ENCODE measurements around the gene IDH3A. TPM values are rescaled to one million over a fixed set of nuclear protein-coding genes. Genes with fewer than 3 reads are reported as not detected.
"Not testable (repeated sequence)": the region's sequence is repeated elsewhere in the genome, so short reads cannot be mapped to it uniquely, and the experiment has no call there.

The IDH3A gene
- polyA plus RNA-seq, 1 donor = 39.0 TPM

DNA sequence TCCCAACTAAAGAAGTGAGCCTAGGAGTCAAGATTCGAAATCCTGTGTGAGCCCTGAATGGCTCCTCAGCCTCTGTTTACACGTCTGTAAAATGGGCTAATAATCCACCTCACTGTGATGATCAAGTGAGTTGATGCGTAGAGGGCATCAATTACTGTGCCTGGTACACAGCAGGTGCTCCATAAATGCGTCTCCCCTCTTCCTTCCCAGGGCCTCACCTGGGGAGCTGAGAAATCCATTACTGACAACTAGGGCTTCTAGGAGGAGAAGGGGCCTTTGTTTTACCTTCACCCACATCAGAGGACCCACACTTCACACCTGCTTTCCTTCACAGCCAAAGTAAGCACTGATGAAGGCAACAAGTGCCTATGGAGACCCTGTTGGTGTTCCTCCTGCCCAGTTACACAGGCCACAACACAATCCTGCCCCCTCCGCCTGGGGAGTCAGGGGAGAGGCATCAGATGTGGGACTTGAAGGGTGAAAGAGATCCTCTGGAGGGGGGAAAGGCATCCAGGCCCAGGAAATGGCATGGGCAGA lies 19.3 kb upstream of the IDH3A start:
- no peak for DNase-seq

GRCh38 chr15:78130466-78131294 lies 18.5 kb upstream of the IDH3A start:
- DNase-seq = no peak

- peak; percentile 78 for DNase-seq
Observed at GRCh38 chr15:78131295-78132061, 17.7 kb upstream of the IDH3A start, which contains the start of gene CIB2. Gene CIB2, minus strand, starts transcription at chr15:78131445. Its CDS starts 230 bp downstream, at chr15:78131215.

DNA sequence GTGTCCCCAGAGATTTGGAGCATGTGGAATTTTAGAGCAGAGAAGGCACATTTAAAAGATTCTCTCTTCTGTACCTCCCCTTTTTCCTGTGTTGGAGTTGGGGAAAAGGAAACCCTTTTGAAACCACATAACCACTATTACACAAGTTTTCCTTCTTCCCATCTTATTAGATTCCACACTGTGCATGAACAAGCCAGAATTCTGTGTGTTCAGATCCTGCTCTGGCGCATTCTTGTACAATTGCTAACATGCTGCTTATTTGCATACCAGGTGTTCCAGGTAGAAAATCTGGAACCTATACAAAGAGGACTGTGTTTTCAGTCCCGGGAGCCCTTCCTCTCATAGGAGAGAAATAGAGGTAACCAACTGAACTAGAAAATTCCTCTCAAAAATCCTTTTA lies 15.4 kb upstream of the IDH3A start:
- no peak for DNase-seq

DNA sequence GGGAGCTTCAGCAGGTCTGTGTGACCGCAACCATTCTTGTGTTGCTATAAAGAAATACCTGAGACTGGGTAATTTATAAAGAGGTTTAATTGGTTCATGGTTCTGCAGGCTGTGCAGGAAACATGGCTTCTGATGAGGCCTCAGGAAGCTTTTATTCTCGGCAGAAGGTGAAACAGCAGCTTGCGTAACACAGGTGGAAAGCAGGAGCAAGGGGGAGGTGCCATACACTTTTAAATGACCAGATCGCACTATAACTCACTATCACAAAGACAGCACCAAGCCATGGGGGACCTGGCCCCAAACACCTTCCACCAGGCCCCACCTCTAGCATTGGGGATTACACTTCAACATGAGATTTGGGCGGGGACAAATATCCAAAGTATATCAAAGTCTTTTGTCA lies 9.6 kb upstream of the IDH3A start:
- no peak for DNase-seq

DNA sequence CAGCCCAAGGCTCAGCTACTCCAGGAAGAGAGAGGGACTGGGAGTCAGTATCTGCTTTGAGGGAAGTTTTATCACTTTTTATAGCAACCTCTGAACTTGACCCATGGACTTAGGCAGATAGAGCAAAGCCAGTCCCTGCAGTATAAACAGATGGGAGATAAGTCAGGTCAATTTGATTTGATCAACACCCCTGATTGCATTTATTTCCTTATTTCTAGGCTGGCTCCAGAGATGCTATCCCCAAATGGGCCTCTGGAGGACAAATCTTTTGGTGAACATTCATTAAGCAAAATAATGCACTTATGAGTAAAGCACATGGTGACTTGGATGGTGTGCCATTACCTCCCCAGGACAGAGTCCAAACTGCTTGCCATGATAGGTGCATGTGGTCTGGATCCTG lies 8.9 kb upstream of the IDH3A start:
- no peak for DNase-seq

DNA sequence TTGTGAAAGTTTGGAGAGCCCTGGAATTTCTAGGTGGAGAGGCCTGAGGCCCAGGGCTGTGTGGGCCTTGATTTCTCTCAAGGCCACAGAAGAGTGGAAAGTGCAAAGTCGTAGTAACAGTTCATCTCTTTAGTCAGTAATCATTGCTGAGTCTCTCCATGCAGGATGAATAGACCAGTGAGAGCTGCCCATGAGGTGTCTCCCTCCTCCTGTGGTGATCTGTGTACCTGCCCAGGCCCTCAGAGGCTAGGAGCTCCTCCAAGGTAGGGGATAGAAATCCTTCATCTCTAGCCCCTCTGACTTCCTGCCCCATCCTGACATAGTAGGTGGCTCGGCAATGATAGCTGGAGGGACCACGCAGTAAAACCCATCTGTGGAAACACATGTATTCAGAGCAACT lies 6.8 kb upstream of the IDH3A start:
- DNase-seq = no peak

DNA sequence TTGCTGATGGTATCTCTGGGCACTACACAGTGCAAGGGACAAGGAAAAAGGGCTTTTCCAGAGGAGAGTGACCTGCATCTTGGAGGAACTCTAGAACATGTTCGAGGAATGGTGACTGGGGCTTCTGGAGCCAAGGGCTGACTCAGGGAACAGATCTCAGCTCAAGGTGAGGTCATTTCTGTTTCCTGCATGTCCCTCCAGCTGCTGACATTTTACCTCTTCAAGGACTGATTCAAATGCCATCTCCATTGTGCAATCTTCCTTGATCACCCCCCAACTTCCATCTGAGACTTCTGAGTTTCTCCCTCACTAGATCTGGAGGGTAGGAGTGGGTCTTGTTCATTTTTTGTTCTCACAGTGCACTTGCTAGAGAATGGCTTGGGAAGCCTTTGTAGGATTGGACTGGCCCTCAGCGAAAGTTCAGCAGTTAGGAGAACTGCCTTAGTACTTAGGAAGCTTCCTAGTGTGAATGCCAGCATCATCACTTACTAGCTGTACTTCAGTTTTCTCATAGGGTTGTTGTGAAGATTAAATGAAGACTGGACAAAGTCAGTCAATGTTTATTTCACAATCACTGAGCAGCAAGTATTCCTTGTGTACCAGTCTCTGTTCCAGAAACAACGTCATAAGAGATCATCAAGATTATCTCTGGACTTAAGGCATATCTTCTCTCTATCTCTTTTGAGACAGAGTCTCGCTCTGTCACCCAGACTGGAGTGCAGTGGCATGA lies 2.6 kb upstream of the IDH3A start:
- no peak for DNase-seq

GRCh38 chr15:78147566-78147965 lies 1.6 kb upstream of the IDH3A start:
- DNase-seq = no peak

DNA sequence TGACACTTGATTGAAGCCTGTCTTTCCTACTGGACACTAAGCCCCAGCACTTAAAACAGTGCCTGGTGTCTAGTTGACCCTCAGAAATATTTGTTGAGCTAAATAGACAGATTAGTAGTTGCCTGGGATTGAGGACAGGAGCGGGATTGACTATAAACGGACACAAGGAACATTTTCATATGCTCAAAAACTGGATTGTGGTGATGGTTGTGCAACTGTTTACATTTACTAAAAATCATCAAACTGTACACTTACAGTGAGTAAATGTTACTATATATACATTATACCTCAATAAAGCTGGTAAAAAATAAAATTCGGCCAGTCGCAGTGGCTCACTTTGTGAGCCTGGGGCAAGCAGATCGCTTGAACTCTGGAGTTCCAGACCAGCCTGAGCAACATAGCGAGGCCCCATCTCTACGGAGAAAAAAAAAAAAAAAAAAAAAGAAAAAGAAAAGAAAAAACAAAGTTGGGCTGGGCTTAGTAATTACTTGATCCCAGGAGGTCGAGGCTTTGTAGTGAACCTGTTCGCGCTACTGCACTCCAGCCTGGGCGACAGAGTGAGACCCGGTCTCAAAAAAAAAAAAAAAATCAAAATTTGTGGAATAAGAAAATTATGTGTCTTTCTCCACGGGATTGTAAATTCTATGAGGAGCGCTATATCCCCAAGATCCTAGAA lies 632 bp upstream of the IDH3A start:
- DNase-seq = no peak

- DNase-seq = no peak
Observed at GRCh38 chr15:78149805-78150751, 916 bp downstream of the IDH3A start.

GRCh38 chr15:78151075-78151474 lies 1.9 kb downstream of the IDH3A start:
- DNase-seq = not testable (repeated sequence)

DNA sequence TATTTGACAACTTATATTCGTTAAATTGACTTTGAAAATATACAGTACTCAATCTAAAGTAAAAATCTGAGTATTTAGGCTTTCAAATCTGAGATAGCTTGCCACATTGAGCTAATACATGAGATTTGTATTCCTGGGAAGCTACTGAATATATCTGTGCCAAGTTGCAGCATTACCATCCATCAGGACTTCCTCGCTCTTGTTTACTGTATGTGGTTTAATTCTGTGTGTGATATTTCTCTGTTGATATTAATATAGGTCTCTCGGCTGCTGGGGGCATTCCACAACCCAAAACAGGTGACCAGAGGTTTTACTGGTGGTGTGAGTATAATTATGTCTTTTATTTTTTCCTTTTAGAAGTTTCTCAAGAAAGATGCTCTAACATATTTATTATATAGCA lies 5.8 kb downstream of the IDH3A start:
- DNase-seq = no peak

DNA sequence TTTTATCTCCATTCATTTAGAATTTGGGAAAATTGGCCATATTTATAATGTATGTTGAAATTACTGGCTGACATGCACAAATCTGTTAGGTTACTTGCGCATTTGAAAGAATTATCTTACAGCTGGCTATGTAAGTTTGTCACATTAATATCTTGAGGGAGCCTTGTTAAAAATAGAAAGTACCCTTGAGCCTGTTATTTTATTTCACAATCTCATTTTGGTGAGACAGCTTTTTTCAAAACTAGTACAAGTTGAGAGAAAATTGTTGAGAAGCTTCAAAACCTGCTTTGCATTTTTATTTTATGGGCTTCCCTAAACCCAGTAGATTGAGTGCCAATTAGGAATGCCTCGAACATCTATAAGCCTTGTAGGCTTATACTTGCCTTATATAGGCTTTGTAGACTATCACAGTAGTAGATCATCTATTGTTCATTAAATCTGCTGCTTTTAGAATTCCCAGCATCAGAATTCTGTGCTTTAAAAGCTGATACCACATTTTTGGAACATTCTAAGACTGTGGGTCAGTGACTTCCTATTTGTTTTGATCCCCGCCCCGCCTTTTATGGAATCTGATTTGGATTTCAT lies 6.3 kb downstream of the IDH3A start:
- no peak for DNase-seq

DNA sequence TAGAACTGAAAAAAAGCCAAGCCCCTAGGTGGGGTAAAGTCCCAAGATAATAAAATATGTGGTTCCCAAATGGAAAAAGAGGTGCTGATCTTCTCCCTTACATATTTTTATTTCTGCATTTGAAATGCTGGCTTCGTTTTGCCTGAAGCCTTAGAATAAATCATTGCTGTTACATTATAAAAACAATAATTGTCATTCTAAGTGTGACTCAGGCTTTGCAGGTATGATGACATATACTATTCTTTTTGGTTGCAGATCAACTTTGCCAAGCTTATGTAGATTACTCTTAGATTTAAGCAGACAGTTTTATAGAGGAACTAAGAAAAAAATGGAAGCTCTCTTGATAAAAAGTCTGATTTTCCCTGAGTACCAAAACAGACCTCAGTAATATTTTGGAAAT lies 7.5 kb downstream of the IDH3A start:
- no peak for DNase-seq

- no peak for DNase-seq
Observed at GRCh38 chr15:78157203-78157602, 8.0 kb downstream of the IDH3A start.

- no peak for DNase-seq
Observed at GRCh38 chr15:78159395-78159794, 10.2 kb downstream of the IDH3A start.

DNA sequence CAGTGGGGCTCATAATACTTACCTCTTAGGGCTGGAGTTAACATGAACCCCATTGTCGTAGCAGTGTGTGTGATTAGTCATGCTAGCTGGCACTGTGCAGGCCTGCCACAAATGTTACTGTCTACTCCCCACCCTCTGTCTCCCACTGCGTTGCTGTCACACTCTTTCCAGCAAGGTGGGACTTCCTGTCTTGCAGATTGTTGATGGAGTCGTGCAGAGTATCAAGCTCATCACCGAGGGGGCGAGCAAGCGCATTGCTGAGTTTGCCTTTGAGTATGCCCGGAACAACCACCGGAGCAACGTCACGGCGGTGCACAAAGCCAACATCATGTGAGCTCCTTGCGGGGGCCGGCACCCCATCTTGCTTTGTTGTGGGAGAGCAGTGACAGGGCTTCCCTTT lies 12.9 kb downstream of the IDH3A start:
- DNase-seq = no peak

DNA sequence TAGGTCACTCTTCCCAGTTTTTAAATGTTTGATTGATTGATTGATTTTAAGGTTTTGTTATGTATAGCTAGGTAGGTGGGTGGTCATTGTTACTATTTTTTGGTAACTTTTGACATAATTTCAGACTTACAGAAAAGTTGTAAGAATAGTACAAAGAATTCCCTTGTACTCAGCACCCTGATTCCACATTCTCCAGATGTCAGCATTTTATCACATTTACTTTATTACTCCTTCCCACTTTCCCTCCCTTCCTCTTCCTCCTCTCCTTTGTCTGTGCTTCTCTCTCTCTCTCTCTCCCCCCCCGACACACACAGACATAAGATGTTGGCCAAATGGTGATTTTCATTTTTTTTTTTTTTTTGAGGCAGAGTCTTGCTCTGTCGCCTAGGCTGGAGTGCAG lies 14.8 kb downstream of the IDH3A start:
- DNase-seq = no peak

GRCh38 chr15:78167227-78167888 lies 18.2 kb downstream of the IDH3A start:
- no peak for DNase-seq
